GM21526 (cell line): Measurements from ENCODE around the gene CLPTM1L.
"Not testable (repeated sequence)": the region's sequence is repeated elsewhere in the genome, so short reads cannot be mapped to it uniquely, and the experiment has no call there.

Experiments used
- ATAC-seq: cut with Tn5 transposase; IDR thresholded peaks from one replicate; pipeline ENCODE4 v1.9.1; 2021; ENCODE audit warnings: moderate library complexity; ENCODE audit not compliant: unreplicated experiment, low FRiP score

The CLPTM1L gene

DNA sequence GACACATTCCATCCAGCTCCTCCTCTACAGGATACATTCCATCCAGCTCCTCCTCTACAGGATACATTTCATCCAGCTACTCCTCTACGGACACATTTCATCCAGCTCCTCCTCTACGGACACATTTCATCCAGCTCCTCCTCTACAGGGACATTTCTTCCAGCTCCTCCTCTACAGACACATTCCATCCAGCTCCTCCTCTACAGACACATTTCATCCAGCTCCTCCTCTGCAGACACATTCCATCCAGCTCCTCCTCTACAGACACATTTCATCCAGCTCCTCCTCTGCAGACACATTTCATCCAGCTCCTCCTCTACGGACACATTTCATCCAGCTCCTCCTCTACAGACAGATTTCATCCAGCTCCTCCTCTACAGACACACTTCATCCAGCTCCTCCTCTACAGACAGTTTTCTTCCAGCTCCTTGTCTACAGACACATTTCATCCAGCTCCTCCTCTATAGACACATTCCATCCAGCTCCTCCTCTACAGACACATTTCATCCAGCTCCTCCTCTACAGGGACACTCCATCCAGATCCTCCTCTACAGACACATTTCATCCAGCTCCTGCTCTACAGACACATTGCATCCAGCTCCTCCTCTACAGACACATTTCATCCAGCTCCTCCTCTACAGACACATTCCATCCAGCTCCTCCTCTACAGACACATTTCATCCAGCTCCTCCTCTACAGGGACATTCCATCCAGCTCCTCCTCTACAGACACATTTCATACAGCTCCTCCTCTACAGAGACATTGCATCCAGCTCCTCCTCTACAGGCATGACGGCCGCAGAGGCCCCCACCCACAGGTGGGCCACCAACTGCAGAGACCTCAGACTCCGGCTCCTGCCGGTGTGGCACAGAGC is 16.4 kb downstream of the CLPTM1L start:
- not testable (repeated sequence) for ATAC-seq

DNA sequence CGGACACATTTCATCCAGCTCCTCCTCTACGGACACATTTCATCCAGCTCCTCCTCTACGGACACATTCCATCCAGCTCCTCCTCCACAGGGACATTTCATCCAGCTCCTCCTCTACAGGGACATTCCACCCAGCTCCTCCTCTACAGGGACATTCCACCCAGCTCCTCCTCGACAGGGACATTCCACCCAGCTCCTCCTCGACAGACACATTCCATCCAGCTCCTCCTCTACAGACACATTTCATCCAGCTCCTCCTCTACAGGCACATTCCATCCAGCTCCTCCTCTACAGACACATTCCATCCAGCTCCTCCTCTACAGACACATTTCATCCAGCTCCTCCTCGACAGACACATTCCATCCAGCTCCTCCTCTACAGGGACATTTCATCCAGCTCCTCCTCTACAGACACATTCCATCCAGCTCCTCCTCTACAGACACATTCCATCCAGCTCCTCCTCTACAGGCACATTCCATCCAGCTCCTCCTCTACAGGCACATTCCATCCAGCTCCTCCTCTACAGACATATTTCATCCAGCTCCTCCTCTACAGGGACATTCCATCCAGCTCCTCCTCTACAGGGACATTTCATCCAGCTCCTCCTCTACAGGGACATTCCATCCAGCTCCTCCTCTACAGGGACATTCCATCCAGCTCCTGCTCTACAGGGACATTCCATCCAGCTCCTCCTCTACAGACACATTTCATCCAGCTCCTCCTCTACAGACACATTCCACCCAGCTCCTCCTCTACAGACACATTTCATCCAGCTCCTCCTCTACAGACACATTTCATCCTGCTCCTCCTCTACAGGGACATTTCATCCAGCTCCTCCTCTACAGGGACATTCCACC is 17.8 kb downstream of the CLPTM1L start:
- not testable (repeated sequence) for ATAC-seq

DNA sequence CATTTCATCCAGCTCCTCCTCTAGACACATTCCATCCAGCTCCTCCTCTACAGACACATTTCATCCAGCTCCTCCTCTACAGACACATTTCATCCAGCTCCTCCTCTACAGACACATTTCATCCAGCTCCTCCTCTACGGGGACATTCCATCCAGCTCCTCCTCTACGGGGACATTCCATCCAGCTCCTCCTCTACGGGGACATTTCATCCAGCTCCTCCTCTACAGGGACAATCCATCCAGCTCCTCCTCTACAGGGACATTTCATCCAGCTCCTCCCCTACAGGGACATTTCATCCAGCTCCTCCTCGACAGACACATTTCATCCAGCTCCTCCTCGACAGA is 18.4 kb downstream of the CLPTM1L start:
- ATAC-seq: not testable (repeated sequence)

DNA sequence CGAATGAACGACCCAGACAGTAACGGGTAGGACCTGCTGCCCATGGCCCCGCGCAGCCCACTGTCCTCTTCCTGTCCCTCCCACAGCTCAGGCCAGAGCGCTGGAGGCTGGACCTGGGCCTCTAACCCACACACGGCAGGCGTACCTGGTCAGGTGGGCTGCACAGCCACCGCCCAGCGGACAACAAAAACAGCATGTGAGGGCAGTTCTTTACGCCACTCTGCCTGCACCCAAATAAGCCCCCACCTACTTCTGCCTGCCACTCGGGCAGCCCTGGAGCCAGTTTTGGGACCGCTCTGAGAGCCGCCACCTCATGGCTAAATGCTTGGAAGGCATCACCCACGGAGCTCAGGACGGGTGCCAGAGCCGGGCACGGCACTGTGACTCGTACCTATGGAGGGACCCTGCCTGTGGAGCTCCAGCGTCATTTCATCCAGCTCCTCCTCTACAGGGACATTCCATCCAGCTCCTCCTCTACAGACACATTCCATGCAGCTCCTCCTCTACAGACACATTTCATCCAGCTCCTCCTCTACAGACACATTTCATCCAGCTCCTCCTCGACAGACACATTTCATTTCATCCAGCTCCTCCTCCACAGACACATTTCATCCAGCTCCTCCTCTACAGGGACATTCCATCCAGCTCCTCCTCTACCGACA is 18.9 kb downstream of the CLPTM1L start:
- ATAC-seq: no peak

DNA sequence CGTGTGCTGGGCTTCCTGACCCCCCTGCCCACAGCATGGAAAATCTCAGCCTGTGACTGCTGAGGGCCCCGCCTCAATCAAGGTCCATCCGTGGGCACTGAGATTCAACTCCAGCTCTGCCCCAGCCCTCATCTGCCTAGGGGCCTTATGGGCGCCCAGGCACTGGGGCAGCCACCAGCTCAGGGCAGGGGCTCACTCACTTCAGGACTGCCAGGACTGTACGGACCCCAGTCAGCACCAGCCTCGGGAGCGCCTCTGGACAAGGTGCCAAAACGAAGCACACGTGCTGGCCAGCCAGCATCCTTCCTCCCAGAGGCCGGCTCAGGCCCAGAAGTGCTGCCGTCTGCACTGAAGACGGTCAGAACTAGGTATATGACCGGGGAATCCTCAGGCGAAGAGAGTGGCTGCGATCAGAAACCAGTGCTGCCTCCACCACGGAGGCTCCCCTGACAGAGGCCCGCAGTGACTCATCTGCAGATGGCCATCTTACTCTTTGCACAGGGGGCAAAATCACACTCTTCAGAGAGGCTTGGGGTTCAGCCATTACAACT is 19.6 kb downstream of the CLPTM1L start:
- ATAC-seq: no peak

DNA sequence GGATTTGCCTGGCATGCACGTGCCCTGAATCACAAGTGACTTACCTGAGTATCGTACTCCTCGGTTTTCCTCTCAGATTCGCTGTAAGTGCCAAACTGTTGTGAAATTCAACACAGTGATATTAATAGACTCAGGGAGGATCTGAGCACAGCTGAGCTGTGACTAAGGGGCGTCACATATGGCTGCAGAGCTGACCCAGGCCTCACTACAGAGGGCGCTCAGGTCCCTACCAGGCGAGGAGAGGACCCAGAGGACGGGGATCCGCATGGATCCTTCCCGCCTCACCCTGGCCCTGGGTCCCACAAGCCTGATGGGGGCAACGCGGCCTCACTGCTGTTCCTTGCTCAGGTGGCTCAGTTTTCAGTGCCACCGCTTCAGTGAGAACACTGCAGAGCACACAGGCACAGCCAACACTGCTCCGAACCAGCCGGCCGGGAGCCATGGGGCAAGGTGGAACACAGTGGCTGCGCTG is 20.1 kb downstream of the CLPTM1L start:
- ATAC-seq: no peak

DNA sequence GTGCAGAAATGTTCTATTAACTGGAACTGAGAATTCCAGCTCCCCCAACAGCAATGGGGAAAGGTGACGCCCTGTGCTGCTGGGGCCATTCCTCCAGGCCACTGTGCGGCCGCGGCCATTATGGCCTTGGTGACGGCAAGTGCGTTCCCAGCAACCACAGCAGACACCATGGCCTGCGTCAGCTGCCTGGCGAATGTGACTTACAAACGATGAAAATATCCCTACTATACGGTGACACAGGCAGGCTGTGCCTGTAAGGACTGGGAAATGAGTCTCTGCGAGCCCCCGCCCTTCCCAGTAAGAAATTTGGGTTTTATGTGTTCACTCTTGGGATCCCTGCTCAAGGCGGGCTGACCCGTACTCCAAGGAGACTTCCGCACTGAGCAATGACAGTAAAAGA is 20.6 kb downstream of the CLPTM1L start:
- no peak for ATAC-seq

DNA sequence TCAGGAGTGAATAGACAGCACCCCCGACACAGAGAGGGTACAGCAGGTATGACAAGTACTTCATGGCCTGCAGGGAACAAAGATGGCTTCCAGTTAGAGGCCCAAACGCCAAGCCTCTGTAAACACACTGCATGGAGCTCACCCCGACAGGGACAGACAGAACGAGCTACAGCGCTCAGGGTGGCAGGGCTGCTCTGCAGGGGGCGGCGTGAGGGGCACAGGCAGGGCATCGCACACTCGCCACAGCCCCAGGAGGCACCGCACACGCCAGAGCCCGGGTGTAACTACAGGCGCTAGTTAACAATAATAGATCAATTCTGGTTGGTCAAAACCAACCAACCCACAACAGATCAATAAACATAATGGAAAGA is 21.1 kb downstream of the CLPTM1L start:
- no peak for ATAC-seq

DNA sequence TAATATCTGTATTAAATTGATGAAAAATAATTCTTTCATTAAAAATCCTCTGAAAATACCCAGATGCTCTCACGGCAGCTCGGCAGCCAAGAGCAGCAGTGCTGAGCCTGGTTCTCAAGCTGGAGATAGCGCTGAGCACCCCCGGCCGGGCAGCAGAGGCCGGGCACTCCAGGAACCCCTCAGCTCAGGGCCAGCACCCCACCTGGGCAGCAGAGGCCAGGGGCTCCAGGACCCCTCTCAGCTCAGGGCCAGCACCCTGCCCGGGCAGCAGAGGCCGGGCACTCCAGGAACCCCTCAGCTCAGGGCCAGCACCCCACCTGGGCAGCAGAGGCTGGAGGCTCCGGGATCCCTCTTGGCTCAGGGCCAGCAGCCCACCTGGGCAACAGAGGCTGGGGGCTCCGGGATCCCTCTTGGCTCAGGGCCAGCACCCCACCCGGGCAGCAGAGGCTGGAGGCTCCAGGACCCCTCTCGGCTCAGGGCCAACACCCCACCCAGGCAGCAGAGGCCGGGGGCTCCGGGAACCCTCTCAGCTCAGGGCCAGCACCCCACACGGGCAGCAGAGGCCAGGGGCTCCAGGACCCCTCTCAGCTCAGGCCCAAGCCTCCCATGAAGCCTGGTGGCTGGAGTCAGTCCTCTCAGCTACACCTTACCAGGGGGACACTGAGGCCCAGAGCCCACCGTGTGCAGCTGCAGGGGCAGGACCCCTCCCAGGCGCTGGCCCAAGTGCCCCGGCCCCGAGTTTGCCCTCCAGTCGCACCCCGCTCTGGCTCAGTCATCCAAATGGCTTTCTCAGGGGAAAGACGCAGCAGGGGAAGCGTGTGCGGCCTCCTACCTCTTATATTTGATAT is 21.7 kb downstream of the CLPTM1L start:
- no peak for ATAC-seq

DNA sequence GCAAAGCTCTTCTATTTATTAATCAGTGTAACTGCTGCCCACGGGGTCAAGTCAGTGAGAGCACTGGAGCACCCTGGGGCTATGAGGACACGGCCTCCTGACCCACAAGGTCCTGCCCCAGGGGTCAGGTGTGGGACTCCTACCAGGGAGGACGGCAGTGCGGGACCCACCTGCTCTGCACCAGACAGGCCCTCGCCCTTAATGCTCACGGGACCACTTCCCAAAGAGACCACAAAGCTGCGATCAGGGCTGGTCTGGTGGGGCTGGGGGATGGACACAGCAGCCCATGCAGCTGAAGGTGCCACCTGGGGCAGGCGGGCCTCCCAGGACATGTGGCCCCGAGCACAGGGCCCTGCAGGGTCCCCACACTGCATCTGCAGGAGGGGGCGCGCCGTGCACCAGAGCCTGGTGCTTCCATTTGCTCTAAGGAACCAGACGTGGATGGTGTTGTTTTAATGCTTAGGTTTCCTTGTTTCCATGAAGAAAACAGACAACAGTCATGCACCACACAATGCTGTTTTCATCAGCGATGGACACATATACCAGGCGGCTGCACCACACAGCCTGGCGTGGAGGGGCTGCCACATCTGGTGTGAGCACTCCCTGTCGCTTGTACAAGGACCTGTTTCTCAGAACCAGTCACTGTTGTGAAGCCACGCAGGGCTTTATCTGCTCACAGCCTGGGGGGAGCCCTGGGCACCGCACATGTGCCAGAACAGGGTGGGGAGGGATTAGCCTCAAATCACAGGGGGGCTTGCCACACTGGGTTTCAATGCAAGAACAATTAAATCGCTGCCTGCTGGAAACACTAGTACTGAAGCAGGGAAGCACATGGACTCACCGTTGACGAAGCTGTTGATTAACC is 22.6 kb downstream of the CLPTM1L start:
- no peak for ATAC-seq

DNA sequence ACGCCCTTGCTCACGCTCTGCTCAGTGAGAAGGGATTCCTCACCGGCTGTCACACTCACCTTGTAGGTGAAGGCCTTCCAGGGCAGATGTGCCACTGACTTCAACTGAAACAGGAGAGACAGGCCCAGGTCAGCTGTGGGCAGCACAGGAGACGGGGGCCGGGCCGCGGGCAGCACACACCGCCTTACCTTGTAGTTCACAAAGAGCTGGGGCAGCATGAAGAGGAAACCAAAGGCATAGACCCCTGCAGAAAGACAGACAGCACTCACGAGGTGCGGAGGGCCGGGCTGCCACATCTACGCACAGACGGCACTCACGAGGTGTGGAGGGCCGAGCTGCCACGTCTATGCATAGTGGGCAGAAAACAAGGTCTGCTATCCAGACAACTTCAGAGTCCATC is 23.3 kb downstream of the CLPTM1L start:
- ATAC-seq: no peak

DNA sequence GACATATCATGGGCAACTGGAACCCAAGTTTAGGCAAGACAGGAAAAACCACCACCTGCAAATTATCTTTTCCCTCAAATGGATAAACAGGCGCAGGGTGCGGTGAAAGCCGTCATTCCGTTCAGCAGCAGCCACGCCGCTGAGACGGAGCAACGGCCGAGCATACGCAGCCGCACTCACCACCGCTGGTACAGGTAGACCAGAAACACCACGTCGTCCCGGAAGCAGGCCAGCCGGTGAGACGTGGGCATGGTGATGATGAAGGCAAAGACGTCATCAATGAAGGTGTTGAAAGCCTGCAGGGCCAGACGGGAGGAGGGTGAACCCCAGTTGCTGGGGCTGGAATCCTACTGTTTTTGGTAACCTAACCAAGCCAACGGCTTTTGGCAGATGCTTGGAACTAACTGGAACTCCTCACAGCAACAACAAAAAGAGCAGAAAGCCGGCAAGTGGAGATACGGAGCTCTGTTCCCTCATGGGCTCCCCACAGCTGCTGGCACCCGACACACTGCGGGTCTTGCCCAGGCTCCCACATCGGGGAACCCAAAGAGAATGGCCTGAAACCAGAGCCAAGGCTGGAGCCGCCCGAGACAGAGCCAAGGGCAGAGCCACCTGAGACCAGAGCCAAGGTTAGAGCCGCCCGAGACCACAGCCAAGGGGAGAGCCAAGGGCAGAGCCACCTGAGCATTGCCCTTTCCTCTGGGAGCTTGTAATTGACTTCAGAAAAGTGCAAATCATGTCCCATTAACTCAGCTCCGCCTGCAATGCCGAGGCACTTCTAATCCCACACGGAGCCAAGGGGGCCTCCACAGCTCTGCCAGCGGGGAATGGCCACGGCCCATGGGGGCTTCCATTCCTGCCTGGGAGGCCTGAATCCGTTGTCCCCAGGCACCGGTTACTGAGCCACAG is 24.2 kb downstream of the CLPTM1L start:
- no peak for ATAC-seq

DNA sequence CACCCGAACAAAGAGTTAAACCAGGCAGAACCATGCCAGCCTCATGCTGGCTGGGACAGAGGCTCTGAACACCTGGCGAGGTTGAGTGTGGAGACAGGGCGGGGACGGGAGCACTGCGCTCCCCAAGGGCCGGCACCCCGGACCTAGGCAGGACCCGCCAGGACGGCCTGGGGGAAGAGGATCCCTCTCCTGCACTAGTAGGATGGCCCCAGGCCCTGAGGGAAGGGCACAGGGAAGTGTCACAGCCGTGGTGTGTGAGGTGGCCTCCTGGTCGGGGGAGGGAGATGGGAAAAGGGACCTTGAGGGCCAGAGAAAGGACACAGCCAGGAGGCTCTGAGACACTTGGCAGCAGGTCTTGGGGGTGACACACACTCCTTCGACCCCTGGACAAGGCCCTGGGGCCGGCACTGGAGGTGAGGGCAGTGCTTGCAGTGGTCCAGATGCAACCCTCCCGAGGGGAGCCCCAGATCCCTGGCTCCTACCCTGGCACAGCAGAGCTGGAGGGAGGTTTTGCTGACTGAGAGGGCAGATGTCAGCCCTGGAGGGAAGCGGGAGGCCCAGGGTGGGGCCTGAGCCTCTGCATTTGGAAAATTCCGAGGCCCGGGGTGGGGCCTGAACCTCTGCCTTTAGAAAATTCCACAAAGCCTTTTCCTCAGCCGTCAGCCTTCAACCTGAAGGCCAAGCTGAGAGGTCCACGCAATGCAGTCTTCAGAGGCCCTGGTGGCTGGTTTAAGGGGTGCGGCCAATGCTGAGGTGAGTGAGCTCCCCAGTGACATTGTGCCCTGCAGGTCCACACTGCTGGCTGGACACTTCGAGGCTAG is 25.3 kb downstream of the CLPTM1L start:
- no peak for ATAC-seq

DNA sequence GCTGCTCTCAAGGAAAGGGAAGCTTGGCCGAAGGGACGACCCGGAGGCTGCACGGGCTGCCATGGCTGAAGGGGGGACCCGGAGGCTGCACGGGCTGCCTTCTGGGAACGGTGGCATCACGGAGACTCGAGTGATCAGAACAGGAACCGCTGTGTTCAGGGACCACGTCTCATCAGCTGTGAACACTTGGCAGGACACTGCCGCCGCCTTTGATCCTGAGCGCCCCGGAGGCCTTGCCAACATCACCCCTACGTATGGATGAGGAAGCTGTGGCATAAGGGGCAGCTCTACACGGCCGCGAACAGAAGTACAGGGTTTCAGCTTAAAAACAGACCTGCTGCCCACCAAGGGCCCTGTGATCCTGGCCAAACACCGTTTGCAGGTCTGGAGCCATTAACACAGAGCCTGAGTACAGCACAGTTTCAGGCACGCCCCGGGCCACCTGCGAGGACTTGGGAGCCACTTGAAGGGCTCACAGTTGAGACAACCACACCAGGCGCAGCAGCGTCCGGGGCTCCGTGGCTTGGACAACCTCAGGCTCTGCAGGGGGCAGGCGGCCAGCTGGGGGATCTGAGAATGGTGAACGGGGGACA is 26.1 kb downstream of the CLPTM1L start:
- no peak for ATAC-seq

DNA sequence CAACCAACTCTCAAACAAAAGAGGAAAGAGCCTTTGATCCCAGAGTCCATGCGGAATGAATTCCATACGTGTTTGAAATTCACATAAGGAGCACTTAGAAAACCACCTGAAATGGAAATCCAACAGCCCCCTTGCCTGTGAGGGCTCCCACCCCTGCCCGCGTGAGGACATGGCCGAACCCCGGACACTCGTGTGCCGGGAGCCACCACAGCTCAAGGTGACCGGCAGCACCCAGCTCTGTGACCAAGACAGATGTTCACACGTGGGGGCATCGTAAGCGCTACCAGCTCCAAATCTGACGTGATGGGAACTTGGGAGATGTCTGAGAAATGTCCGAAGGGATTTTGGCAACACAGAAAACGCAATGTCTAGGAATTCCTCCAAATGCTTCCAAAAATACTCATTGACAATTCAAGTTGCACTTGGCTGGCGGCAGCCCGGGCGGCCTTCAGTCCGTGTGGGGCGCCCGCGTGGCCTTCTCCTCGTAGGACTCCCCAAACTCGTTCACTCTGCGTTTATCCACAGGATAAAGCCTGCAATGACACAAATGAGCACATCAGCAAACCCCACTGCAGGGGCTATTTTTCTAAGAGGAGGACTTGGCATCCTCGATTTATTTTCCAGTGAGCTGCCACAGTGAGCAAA is 26.9 kb downstream of the CLPTM1L start:
- ATAC-seq: no peak

DNA sequence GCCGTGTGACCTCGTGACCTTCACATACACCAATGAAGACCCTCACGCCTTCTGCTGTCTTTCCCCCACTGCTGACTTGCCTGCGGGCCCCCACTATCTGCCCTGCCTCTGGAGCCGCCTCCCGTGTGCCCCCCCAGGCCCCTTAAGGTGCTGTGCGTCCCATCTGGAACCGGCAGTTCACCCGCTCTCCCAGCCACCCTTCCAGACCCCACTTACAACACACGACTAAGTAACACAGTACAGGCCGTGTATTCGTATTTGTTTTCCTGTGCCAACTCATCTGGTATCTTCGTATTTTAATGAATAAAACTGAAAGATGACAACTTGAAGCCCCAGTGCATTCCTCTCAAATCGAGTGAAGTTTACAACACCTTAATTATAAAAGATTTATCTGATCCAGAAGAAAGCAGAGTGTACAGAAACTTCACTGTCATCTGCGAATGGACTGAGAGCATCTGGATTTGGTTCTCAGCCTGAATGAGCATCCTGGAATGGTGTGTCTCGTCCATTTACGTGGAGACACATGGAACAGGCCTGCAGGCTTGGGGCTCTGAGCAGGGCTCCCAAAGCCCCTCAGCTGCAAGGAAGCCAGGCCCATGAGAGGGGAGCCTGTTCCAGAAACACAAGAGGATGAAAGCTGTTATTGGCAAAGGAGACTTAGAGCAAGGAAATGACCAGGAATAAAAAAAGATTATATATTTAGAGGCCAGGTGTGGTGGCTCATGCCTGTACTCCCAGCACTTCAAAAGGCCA is 28.1 kb downstream of the CLPTM1L start:
- ATAC-seq: no peak
